HepG2 (cell line): ENCODE results near the gene PRKAR2B. TPM values are rescaled to one million over a fixed set of nuclear protein-coding genes. Genes with fewer than 3 reads are reported as not detected.

ENCODE experiments used
- BRD4 ChIP-seq: sonication (generic); formaldehyde crosslinking; IDR thresholded peaks from 2 replicates; pipeline ENCODE4 v1.4.0; 2020; ENCODE audit warnings: missing genetic modification reagents
- KDM3A ChIP-seq: IDR thresholded peaks from 2 replicates; pipeline ENCODE4 v1.6.1; 2018; ENCODE audit warnings: low read depth, missing compliant biosample characterization
- NAIF1 ChIP-seq: sonication (generic); formaldehyde crosslinking; IDR thresholded peaks from 2 replicates; pipeline ENCODE4 v1.5.0; 2020; ENCODE audit warnings: mild to moderate bottlenecking, missing genetic modification reagents, borderline replicate concordance
- polyA plus RNA-seq, 8 experiments: library from polyadenylated mRNA; depleted of rRNA in 3 of 8; stranded (reverse) in 7 of 8; unstranded in 1 of 8; fragments of >200 nt; fragmentation: Illumina TruSeq in 4 of 8; extraction: Trizol in 4 of 8; gene quantifications; 2 replicates each; pipeline versions ENCODE4 v1.2.1 to v1.2.3, GENCODE V29; 2011 to 2016; ENCODE audit warnings: low read depth in 4 of 8, missing spikeins in 1 of 8, mixed read lengths in 1 of 8; ENCODE audit not compliant: insufficient read depth in 1 of 8
- total RNA-seq, 5 experiments: library from RNA; depleted of rRNA; stranded (reverse); fragments of >200 nt; fragmentation: Illumina TruSeq; extraction: Trizol; gene quantifications; 2 replicates each; pipeline ENCODE4 v1.2.3, GENCODE V29; 2016; ENCODE audit warnings: low read depth in 1 of 5
- TF ChIP-seq, protein P1 (sequence below): sonication (generic); formaldehyde crosslinking; IDR thresholded peaks from 2 replicates; pipeline ENCODE4 v1.5.0; 2020; ENCODE audit warnings: mild to moderate bottlenecking, missing genetic modification reagents, borderline replicate concordance
- TF ChIP-seq, protein P2 (sequence below): IDR thresholded peaks from 2 replicates; pipeline ENCODE4 v1.6.1; 2012; ENCODE audit warnings: low read depth, low read length, improper control_type of control experiment

Gene PRKAR2B
- total and polyA plus RNA-seq, 2 of the 13 experiments (the other 11 are each of a cell fraction or from before 2014, with no cell fraction given), result not detected

DNA sequence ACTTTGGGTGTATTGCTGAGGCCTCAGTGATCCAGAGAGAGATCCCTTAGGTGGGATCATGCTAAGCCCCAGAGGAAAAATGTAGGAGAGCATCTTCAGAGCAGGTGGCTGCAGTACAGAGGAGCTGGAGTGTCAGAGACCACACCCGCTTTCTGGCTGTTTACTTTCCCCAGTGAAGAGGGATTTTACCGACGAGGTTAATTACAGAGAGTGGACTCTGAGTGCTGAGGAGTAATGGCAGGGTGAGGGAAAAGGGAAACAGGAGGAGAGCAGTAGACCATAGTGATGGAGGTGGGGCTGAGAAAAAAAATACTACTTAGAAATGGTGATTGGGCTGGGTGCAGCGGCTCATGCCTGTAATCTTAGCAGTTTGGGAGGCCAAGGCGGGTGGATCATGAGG lies 81.0 kb downstream of the PRKAR2B start (continued):
- TF ChIP-seq, protein P1, sequence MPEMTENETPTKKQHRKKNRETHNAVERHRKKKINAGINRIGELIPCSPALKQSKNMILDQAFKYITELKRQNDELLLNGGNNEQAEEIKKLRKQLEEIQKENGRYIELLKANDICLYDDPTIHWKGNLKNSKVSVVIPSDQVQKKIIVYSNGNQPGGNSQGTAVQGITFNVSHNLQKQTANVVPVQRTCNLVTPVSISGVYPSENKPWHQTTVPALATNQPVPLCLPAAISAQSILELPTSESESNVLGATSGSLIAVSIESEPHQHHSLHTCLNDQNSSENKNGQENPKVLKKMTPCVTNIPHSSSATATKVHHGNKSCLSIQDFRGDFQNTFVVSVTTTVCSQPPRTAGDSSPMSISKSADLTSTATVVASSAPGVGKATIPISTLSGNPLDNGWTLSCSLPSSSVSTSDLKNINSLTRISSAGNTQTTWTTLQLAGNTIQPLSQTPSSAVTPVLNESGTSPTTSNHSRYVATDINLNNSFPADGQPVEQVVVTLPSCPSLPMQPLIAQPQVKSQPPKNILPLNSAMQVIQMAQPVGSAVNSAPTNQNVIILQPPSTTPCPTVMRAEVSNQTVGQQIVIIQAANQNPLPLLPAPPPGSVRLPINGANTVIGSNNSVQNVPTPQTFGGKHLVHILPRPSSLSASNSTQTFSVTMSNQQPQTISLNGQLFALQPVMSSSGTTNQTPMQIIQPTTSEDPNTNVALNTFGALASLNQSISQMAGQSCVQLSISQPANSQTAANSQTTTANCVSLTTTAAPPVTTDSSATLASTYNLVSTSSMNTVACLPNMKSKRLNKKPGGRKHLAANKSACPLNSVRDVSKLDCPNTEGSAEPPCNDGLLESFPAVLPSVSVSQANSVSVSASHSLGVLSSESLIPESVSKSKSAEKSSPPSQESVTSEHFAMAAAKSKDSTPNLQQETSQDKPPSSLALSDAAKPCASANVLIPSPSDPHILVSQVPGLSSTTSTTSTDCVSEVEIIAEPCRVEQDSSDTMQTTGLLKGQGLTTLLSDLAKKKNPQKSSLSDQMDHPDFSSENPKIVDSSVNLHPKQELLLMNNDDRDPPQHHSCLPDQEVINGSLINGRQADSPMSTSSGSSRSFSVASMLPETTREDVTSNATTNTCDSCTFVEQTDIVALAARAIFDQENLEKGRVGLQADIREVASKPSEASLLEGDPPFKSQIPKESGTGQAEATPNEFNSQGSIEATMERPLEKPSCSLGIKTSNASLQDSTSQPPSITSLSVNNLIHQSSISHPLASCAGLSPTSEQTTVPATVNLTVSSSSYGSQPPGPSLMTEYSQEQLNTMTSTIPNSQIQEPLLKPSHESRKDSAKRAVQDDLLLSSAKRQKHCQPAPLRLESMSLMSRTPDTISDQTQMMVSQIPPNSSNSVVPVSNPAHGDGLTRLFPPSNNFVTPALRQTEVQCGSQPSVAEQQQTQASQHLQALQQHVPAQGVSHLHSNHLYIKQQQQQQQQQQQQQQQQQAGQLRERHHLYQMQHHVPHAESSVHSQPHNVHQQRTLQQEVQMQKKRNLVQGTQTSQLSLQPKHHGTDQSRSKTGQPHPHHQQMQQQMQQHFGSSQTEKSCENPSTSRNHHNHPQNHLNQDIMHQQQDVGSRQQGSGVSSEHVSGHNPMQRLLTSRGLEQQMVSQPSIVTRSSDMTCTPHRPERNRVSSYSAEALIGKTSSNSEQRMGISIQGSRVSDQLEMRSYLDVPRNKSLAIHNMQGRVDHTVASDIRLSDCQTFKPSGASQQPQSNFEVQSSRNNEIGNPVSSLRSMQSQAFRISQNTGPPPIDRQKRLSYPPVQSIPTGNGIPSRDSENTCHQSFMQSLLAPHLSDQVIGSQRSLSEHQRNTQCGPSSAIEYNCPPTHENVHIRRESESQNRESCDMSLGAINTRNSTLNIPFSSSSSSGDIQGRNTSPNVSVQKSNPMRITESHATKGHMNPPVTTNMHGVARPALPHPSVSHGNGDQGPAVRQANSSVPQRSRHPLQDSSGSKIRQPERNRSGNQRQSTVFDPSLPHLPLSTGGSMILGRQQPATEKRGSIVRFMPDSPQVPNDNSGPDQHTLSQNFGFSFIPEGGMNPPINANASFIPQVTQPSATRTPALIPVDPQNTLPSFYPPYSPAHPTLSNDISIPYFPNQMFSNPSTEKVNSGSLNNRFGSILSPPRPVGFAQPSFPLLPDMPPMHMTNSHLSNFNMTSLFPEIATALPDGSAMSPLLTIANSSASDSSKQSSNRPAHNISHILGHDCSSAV, result no peak
- TF ChIP-seq KDM3A (CRISPR knock-in tag) (no peak), BRD4 (CRISPR knock-in tag) (no peak), NAIF1 (CRISPR knock-in tag) (no peak)
- TF ChIP-seq, protein P2, sequence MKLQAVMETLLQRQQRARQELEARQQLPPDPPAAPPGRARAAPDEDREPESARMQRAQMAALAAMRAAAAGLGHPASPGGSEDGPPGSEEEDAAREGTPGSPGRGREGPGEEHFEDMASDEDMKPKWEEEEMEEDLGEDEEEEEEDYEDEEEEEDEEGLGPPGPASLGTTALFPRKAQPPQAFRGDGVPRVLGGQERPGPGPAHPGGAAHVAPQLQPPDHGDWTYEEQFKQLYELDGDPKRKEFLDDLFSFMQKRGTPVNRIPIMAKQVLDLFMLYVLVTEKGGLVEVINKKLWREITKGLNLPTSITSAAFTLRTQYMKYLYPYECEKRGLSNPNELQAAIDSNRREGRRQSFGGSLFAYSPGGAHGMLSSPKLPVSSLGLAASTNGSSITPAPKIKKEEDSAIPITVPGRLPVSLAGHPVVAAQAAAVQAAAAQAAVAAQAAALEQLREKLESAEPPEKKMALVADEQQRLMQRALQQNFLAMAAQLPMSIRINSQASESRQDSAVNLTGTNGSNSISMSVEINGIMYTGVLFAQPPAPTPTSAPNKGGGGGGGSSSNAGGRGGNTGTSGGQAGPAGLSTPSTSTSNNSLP, result no peak
- TF ChIP-seq, all 625 proteins: peak for 0
